ENCODE results near the gene ZBTB26. TPM values are rescaled to one million over a fixed set of nuclear protein-coding genes. Genes with fewer than 3 reads are reported as not detected.

The ZBTB26 gene
- total RNA-seq, 2 experiments from 2014 or later = 4.8 to 6.0 TPM

DNA sequence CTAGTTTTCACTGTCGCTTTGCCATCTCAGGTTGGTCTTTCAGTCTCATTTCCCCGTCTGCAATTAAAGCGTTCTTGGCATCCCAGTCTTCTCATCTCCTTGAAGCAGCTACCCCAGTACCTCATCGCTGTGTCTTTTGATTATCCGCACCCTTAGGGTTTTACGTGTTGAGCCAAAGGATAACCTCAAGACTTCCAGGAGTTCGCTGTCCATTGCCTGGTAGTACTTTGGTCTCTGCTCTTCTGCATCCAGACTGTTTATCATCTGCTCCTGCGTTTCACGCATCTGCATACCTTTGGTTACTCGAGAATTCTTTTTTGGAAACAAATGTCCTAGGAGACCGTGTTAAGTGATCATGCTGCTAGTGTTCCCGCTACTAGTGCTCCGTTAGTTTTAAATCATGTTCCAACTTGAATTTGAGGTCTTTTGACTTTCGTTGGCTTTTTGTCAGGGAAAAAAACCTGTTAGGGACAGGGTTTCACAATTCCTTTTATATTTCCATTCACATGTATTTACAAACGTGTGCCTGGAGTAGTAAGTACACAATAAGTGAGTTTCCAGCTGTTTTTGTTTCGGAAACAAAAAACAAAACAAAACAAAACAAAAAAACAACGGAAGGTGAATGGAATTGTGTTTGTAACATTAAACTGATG, 10.4 kb upstream of the ZBTB26 start:
- peaks cover 30% of the 10 kb centered on the region for H3K36me3 Mint-ChIP-seq (ENCODE audit: low read depth)
- intact Hi-C loops (cut with DNase I, micrococcal nuclease) = loop anchor here (2.0 to 5.0 kb wide), 3 partner anchors 29 to 114 kb away; partner anchors contain the start of genes PDCL (in 1 of the 2), RC3H2 (in 1 of the 2) and ZBTB6 (in 1 of the 2)
- Histone ChIP-seq H3K36me3 (ENCODE audit: insufficient read depth, low read length) (peaks cover 13% of the 10 kb centered on the region), H3K4me3 (ENCODE audit: low read length) (peak overlapping the region; percentile 89), H3K27ac (ENCODE audit: low read depth in 1 of 2, low read length in 2 of 2) (peak overlapping the region; percentile 57 to 80), H3K4me1 (ENCODE audit: insufficient read depth, low read length) (peaks cover 19% of the 10 kb centered on the region), H3K27me3 (ENCODE audit: control insufficient read depth in 1 of 2, insufficient read depth in 2 of 2, low read length in 2 of 2) (no peaks in the 10 kb centered on the region), H3K9me3 (ENCODE audit: control insufficient read depth in 1 of 2, insufficient read depth in 1 of 2, low read length in 2 of 2) (no peaks in the 10 kb centered on the region)
- no peaks in the 10 kb centered on the region for H3K9me3 Mint-ChIP-seq
- peak overlapping the region; percentile 91 for H3K4me3 Mint-ChIP-seq
- no peak for ATAC-seq (ENCODE audit: poor library complexity)
- H3K4me1 Mint-ChIP-seq (ENCODE audit: low read depth) = peaks cover 41% of the 10 kb centered on the region
- no peaks in the 10 kb centered on the region for H3K27me3 Mint-ChIP-seq
- POLR2A ChIA-PET = interaction anchor here (0.6 to 4.2 kb wide), 12 partner anchors 10 to 677 kb away, joined by 3 to 62 read pairs (median 5); partner anchors contain the start of genes MRRF, RBM18, RC3H2 and ZBTB26
- CTCF ChIA-PET = interaction anchor here (1.0 to 2.1 kb wide), 3 partner anchors 10 to 49 kb away, joined by 3 to 9 read pairs (median 7); partner anchors contain the start of genes ZBTB26 and ZBTB6
- H3K27ac Mint-ChIP-seq = peak overlapping the region; percentile 88
- peak in 1 of 14 experiments; percentile 11 for DNase-seq
- no peak for TF ChIP-seq CTCF (IDR thresholded peaks at IDR 0.05)

DNA sequence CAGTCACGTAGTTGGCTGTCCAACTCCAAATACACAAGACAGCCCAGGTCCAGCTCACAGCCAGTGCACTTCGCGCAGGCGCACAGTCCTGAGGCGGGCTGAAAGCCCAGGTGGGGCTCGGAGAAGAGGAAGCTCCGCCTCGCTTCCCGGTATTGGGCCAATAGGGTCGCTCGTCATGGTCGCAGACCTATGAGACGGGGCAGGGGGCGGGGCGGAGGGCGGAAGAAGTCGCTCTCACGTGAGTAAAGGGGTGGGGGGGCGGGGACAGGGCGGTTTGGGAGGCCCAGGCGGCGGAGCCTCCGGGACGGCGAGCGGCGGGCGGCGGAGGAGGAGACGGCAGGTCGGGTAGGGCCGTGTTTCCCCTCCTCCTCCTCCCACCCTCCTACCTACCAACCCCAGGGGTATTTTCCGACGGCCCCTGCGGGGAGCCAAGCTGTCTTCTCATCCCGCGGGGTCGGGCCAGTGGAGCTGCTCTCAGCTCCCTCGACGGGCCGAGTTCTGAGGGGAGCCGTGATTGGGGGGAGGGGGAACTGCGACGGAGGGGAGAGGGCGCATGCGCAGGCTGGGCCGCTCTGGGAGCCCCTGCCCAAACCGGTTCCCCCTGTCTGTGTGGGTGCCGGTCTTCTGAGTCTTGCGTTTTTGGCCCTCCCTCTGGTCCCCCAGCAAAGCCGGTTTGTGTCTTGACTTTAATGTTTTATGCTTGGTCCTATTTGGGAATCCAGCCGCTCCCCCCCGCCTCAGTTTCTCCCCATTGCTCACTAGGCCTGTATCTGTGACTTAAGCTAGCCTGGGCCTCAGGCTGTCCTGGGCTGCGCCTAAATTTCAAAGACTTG, 9.7 kb upstream of the ZBTB26 start, which contains the start of gene RABGAP1:
Gene RABGAP1, plus strand, starts transcription at position 272 of the 833 bp plus-strand sequence. CDS start 16,040 bp downstream, outside the sequence.
- ATAC-seq (ENCODE audit: poor library complexity) = peak; percentile 98
- peak; percentile 95 to 99 (median 98) for DNase-seq
- Mint-ChIP-seq H3K36me3 (ENCODE audit: low read depth) (peaks cover 38% of the 10 kb centered on the region), H3K9me3 (no peaks in the 10 kb centered on the region), H3K27ac (peak within 1 kb of the TSS; percentile 88), H3K27me3 (no peaks in the 10 kb centered on the region), H3K4me3 (peak within 1 kb of the TSS; percentile 91), H3K4me1 (ENCODE audit: low read depth) (peaks cover 42% of the 10 kb centered on the region)
- CTCF ChIA-PET = interaction anchor here (1.0 to 2.1 kb wide), 4 partner anchors 9 to 50 kb away, joined by 3 to 9 read pairs (median 6); partner anchors contain the start of genes ZBTB26 and ZBTB6
- Histone ChIP-seq H3K27ac (ENCODE audit: low read depth in 1 of 2, low read length in 2 of 2) (peak within 1 kb of the TSS; percentile 57 to 80), H3K36me3 (ENCODE audit: insufficient read depth, low read length) (peaks cover 19% of the 10 kb centered on the region), H3K4me1 (ENCODE audit: insufficient read depth, low read length) (peaks cover 19% of the 10 kb centered on the region), H3K4me3 (ENCODE audit: low read length) (peak within 1 kb of the TSS; percentile 89), H3K27me3 (ENCODE audit: control insufficient read depth in 1 of 2, insufficient read depth in 2 of 2, low read length in 2 of 2) (no peaks in the 10 kb centered on the region), H3K9me3 (ENCODE audit: control insufficient read depth in 1 of 2, insufficient read depth in 1 of 2, low read length in 2 of 2) (no peaks in the 10 kb centered on the region)
- POLR2A ChIA-PET = interaction anchor here (0.6 to 4.2 kb wide), 18 partner anchors 10 to 781 kb away, joined by 3 to 62 read pairs (median 4); partner anchors contain the start of genes MORN5, MRRF, NDUFA8 and PDCL
- intact Hi-C loops (cut with DNase I, micrococcal nuclease) = loop anchor here (1.0 to 5.0 kb wide), 4 partner anchors 10 to 114 kb away; partner anchors contain the start of genes PDCL (in 1 of the 2), RC3H2 (in 1 of the 2), ZBTB26 (in 1 of the 2) and ZBTB6 (in 1 of the 2)
- no peak for TF ChIP-seq CTCF (IDR thresholded peaks at IDR 0.05)

DNA sequence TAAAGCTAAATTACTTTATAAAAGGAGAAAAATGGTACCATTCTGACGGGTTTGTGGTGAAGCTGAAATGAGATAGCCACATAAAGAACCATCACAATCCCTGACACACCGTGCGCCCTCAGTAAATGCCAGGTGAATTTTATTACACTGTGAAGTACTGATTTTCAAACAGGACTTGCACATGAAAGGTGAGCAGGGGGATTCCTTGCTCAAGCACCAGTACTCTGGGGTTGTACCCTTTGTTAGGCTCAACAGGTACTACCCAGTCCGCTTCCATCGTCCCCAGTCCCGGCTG, 9.1 kb upstream of the ZBTB26 start:
- ChIA-PET POLR2A (interaction anchor here (0.6 to 4.2 kb wide), 13 partner anchors 9 to 781 kb away, joined by 3 to 62 read pairs (median 5); partner anchors contain the start of genes MORN5, MRRF, NDUFA8 and PDCL), CTCF (interaction anchor here (1.0 to 2.1 kb wide), 4 partner anchors 9 to 51 kb away, joined by 3 to 9 read pairs (median 6); partner anchors contain the start of genes ZBTB26 and ZBTB6)
- Histone ChIP-seq H3K9me3 (ENCODE audit: control insufficient read depth in 1 of 2, insufficient read depth in 1 of 2, low read length in 2 of 2) (no peaks in the 10 kb centered on the region), H3K36me3 (ENCODE audit: insufficient read depth, low read length) (peaks cover 19% of the 10 kb centered on the region), H3K4me3 (ENCODE audit: low read length) (peak overlapping the region; percentile 37), H3K27ac (ENCODE audit: low read depth in 1 of 2, low read length in 2 of 2) (peak overlapping the region; percentile 48 to 74), H3K27me3 (ENCODE audit: control insufficient read depth in 1 of 2, insufficient read depth in 2 of 2, low read length in 2 of 2) (no peaks in the 10 kb centered on the region), H3K4me1 (ENCODE audit: insufficient read depth, low read length) (peaks cover 19% of the 10 kb centered on the region)
- ATAC-seq (ENCODE audit: poor library complexity) (no peak), DNase-seq (no peak)
- Mint-ChIP-seq H3K4me3 (peak overlapping the region; percentile 91), H3K4me1 (ENCODE audit: low read depth) (peaks cover 40% of the 10 kb centered on the region), H3K36me3 (ENCODE audit: low read depth) (peaks cover 38% of the 10 kb centered on the region), H3K9me3 (no peaks in the 10 kb centered on the region), H3K27me3 (no peaks in the 10 kb centered on the region), H3K27ac (peak overlapping the region; percentile 88)
- intact Hi-C loops (cut with DNase I, micrococcal nuclease) = loop anchor here (1.0 to 5.0 kb wide), 4 partner anchors 9 to 113 kb away; partner anchors contain the start of genes PDCL (in 1 of the 2), RC3H2 (in 1 of the 2), ZBTB26 (in 1 of the 2) and ZBTB6 (in 1 of the 2)
- TF ChIP-seq CTCF (IDR thresholded peaks at IDR 0.05) = no peak
